Activated CD8-positive, alpha-beta memory T cell treated with anti-CD3 and anti-CD28 coated beads, Interleukin-2, amount 10 ng/mL, durations not matched to agents 7 days and 5 days (primary cell): ENCODE measurements around the gene UAP1L1. TPM values are rescaled to one million over a fixed set of nuclear protein-coding genes. Genes with fewer than 3 reads are reported as not detected.
A peak's percentile ranks its signal among the peaks of the same experiment; 100 is the strongest.

Experiments
- ATAC-seq: fragments of 150-1000 bp; cut with Tn5 transposase; one replicate; pipeline ENCODE4 v1.10.0; 2021; ENCODE audit warnings: moderate library complexity
- CTCF ChIA-PET: fragments of 350-600 bp; sonication (Branson Sonifier 250); formaldehyde crosslinking; loops from one replicate; lab custom pipeline; 2021; ENCODE audit warnings: antibody characterized with exemption; lab: Charles Lee
- DNase-seq: peaks from one replicate; pipeline ENCODE4 v3.0.0-alpha.2; 2020
- H3K27ac Mint-ChIP-seq: one replicate; pipeline ENCODE4 v1.8.0; 2021; ENCODE audit warnings: mild to moderate bottlenecking, mixed read lengths
- H3K27me3 Mint-ChIP-seq: one replicate; pipeline ENCODE4 v1.8.0; 2021; ENCODE audit warnings: mixed read lengths
- H3K36me3 Mint-ChIP-seq: one replicate; pipeline ENCODE4 v1.8.0; 2021; ENCODE audit warnings: mild to moderate bottlenecking, mixed read lengths
- H3K4me1 Mint-ChIP-seq: one replicate; pipeline ENCODE4 v1.8.0; 2021; ENCODE audit warnings: mixed read lengths
- H3K4me3 Mint-ChIP-seq: one replicate; pipeline ENCODE4 v1.8.0; 2021; ENCODE audit warnings: mild to moderate bottlenecking, moderate library complexity, mixed read lengths
- H3K9me3 Mint-ChIP-seq: one replicate; pipeline ENCODE4 v1.8.0; 2022; ENCODE audit warnings: low read depth, mixed read lengths
- total RNA-seq, 2 experiments: library from RNA; stranded (reverse); gene quantifications; one replicate each; pipeline ENCODE4 v1.2.3, GENCODE V29; 2021

UAP1L1 gene
- total RNA-seq, 2 experiments from 2014 or later, result 32.6 to 35.3 TPM

GRCh38 chr9:137075275-137075775 lies 2.0 kb upstream of the UAP1L1 start:
- H3K27ac Mint-ChIP-seq, result no peak overlapping the region
- DNase-seq (no peak), ATAC-seq (no peak)
- no peaks in the 10 kb centered on the region for H3K27me3 Mint-ChIP-seq
- no peak overlapping the region for H3K4me3 Mint-ChIP-seq
- H3K9me3 Mint-ChIP-seq, result no peaks in the 10 kb centered on the region
- H3K36me3 Mint-ChIP-seq, result peaks cover 6% of the 10 kb centered on the region
- CTCF ChIA-PET, result interaction anchor here (0.8 to 1.4 kb wide), 3 partner anchors 11 to 165 kb away, joined by 3 to 6 read pairs (median 5); partner anchors contain the start of gene NPDC1
- H3K4me1 Mint-ChIP-seq, result peaks cover 29% of the 10 kb centered on the region

- CTCF ChIA-PET, result interaction anchor here (0.8 to 2.3 kb wide), 9 partner anchors 9 to 151 kb away, joined by 3 to 29 read pairs (median 6); partner anchors contain the start of genes MAN1B1, NPDC1 and RNF224
- H3K27me3 Mint-ChIP-seq, result no peaks in the 10 kb centered on the region
- peak overlapping the region; percentile 52 for H3K27ac Mint-ChIP-seq
- ATAC-seq (no peak), DNase-seq (no peak)
- H3K4me3 Mint-ChIP-seq, result peak overlapping the region; percentile 62
- H3K36me3 Mint-ChIP-seq, result peaks cover 7% of the 10 kb centered on the region
- peaks cover 21% of the 10 kb centered on the region for H3K4me1 Mint-ChIP-seq
- H3K9me3 Mint-ChIP-seq, result no peaks in the 10 kb centered on the region
Observed at GRCh38 chr9:137076636-137077009, 694 bp upstream of the UAP1L1 start.

DNA sequence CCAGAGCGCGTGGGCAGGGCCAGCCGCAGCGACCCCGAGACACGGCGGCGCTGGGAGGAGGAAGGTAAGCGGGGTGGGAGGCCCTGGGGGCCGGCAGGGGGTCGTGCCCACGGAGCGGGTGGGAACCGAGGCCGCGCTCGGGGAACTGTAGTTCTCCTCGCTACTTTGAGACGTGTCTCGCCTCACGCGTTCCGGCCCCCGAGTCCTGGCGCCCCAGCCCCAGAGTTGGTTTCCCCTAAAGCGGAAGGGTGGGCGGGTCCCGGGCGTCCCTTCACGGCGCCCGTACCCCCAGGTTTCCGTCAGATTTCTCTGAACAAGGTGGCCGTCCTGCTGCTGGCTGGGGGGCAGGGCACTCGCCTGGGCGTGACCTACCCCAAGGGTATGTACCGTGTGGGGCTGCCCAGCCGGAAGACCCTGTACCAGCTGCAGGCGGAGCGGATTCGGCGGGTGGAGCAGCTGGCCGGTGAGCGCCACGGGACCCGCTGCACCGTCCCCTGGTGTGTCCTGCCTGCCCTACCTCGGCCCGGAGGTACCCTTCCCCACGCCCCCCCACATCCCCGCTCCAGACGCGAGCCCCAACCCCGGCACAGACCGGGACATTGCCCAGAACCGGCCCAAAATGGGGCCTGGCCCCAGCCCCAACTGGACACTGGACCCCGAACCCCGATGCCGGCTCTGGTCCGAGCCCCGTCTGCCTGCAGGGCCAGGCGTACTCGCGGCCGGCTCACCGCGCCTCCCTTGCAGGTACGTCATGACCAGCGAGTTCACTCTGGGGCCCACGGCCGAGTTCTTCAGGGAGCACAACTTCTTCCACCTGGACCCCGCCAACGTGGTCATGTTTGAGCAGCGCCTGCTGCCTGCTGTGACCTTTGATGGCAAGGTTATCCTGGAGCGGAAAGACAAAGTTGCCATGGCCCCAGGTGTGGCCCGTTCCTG lies 709 bp downstream of the UAP1L1 start:
- Mint-ChIP-seq H3K4me1 (peaks cover 18% of the 10 kb centered on the region), H3K4me3 (peak overlapping the region; percentile 73), H3K27ac (peak overlapping the region; percentile 46), H3K9me3 (no peaks in the 10 kb centered on the region), H3K36me3 (peaks cover 7% of the 10 kb centered on the region), H3K27me3 (no peaks in the 10 kb centered on the region)
- DNase-seq (peak; percentile 83), ATAC-seq (peak; percentile 54)
- CTCF ChIA-PET, result interaction anchor here (1.4 to 2.5 kb wide), 5 partner anchors 11 to 159 kb away, joined by 6 to 29 read pairs (median 8); partner anchors contain the start of gene NPDC1

DNA sequence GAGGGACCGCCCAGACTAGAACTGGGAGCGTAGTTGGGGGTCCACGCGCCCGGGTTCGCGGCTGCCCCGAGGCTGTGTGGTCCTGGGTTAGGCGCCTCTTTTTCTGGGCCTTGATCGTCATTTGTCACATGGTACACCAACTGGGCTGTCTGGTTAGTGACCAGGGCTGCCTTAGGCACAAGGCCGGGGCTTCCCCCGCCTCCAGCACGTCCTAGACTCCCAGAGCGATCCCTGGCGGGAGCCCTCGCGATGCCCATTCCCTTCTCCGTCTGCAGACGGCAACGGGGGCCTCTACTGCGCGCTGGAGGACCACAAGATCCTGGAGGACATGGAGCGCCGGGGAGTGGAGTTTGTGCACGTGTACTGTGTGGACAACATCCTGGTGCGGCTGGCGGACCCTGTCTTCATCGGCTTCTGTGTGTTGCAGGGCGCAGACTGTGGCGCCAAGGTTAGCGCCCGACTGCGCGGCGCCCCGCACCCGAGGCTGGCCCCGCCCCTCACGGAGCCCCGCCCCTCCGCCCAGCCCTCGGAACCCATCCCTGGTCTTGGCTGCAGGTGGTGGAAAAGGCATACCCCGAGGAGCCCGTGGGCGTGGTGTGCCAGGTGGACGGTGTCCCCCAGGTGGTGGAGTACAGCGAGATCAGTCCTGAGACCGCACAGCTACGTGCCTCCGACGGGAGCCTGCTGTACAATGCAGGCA lies 1.5 kb downstream of the UAP1L1 start:
- H3K36me3 Mint-ChIP-seq, result peaks cover 7% of the 10 kb centered on the region
- peak overlapping the region; percentile 73 for H3K4me3 Mint-ChIP-seq
- no peaks in the 10 kb centered on the region for H3K9me3 Mint-ChIP-seq
- CTCF ChIA-PET, result interaction anchor here (0.7 to 2.5 kb wide), 2 partner anchors 11 to 158 kb away, joined by 3 to 9 read pairs; no protein-coding TSS in a partner anchor
- H3K27ac Mint-ChIP-seq, result no peak overlapping the region
- no peak for DNase-seq
- no peak for ATAC-seq
- H3K27me3 Mint-ChIP-seq, result no peaks in the 10 kb centered on the region
- H3K4me1 Mint-ChIP-seq, result peaks cover 20% of the 10 kb centered on the region

DNA sequence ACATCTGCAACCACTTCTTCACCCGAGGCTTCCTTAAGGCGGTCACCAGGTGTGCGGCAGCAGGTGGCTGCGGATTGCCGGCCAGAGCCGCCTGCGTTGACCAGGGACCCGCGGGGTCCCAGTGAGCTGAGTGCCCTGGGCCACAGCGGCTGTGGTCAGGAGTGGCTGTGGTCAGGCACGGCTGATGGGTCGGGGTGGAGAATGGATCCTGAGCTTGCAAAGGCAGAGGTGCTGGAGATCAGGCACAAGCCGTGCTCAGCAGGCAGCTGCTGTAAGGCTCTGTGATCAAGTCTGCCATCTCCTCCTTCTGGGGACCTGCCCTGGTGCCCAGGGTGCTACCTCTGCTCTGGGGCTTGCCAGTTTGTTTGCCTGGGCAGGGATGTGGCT lies 2.1 kb downstream of the UAP1L1 start:
- no peaks in the 10 kb centered on the region for H3K27me3 Mint-ChIP-seq
- CTCF ChIA-PET, result interaction anchor here (0.7 to 2.5 kb wide), 2 partner anchors 11 to 157 kb away, joined by 3 to 9 read pairs; no protein-coding TSS in a partner anchor
- ATAC-seq (no peak), DNase-seq (no peak)
- H3K4me1 Mint-ChIP-seq, result peaks cover 22% of the 10 kb centered on the region
- peaks cover 7% of the 10 kb centered on the region for H3K36me3 Mint-ChIP-seq
- no peak overlapping the region for H3K27ac Mint-ChIP-seq
- no peak overlapping the region for H3K4me3 Mint-ChIP-seq
- H3K9me3 Mint-ChIP-seq, result no peaks in the 10 kb centered on the region

GRCh38 chr9:137080260-137081122 lies 3.2 kb downstream of the UAP1L1 start:
- Mint-ChIP-seq H3K27me3 (no peaks in the 10 kb centered on the region), H3K36me3 (peaks cover 7% of the 10 kb centered on the region), H3K9me3 (no peaks in the 10 kb centered on the region), H3K27ac (no peak overlapping the region), H3K4me3 (no peak overlapping the region), H3K4me1 (peaks cover 30% of the 10 kb centered on the region)
- CTCF ChIA-PET, result no interaction called here
- no peak for ATAC-seq
- no peak for DNase-seq

DNA sequence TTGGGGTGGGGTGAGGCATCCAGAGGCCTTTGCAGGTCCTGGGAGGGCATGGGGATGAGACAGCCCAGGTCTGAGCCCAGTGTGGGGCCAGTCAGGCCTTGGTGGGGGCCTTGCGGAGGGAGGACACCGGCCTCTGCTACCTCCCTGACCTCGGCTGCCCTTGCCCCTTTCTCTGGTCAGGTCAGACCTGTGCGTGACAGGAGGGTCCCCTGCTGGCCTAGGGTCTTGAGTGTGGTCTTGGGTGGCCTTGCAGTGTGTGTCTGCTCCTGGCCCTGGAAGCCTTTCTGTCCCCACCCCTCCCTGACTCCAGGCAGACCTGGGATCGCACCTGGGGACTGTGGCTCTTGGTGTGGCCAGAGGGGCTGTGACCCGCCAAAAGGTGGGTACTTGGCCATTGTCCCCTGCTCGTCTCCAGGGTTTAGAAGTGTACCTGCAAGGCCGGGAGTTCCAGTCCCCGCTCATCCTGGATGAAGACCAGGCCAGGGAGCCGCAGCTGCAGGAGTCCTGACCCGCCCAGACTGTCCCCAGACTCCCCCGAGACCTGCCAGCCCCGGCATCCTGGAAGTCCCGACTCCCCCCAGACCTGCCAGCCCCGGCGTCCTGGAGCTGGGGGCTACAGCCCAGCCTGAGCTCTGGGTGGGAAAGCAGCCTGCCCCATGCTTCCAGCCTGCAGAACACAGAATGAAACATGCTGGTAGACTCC lies 5.1 kb downstream of the UAP1L1 start:
- Mint-ChIP-seq H3K27me3 (no peaks in the 10 kb centered on the region), H3K36me3 (peaks cover 7% of the 10 kb centered on the region), H3K4me1 (peaks cover 33% of the 10 kb centered on the region), H3K27ac (no peak overlapping the region), H3K4me3 (no peak overlapping the region), H3K9me3 (no peaks in the 10 kb centered on the region)
- no peak for ATAC-seq
- no peak for DNase-seq
- CTCF ChIA-PET, result interaction anchor here (10.6 kb wide), 1 partner anchor 14 kb away, joined by 138 read pairs; the partner anchor contains the start of gene SAPCD2

GRCh38 chr9:137082925-137083290 lies 5.6 kb downstream of the UAP1L1 start:
- H3K27me3 Mint-ChIP-seq, result no peaks in the 10 kb centered on the region
- H3K36me3 Mint-ChIP-seq, result peaks cover 7% of the 10 kb centered on the region
- peaks cover 38% of the 10 kb centered on the region for H3K4me1 Mint-ChIP-seq
- no peak for ATAC-seq
- no peak overlapping the region for H3K4me3 Mint-ChIP-seq
- no peaks in the 10 kb centered on the region for H3K9me3 Mint-ChIP-seq
- DNase-seq, result no peak
- H3K27ac Mint-ChIP-seq, result no peak overlapping the region
- CTCF ChIA-PET, result interaction anchor here (10.6 kb wide), 1 partner anchor 14 kb away, joined by 138 read pairs; the partner anchor contains the start of gene SAPCD2

GRCh38 chr9:137083394-137084004 lies 6.2 kb downstream of the UAP1L1 start:
- H3K4me1 Mint-ChIP-seq, result peaks cover 42% of the 10 kb centered on the region
- peak overlapping the region; percentile 15 for H3K27ac Mint-ChIP-seq
- H3K4me3 Mint-ChIP-seq, result no peak overlapping the region
- H3K27me3 Mint-ChIP-seq, result no peaks in the 10 kb centered on the region
- ATAC-seq (no peak), DNase-seq (no peak)
- CTCF ChIA-PET, result interaction anchor here (10.6 kb wide), 1 partner anchor 15 kb away, joined by 138 read pairs; the partner anchor contains the start of gene SAPCD2
- no peaks in the 10 kb centered on the region for H3K9me3 Mint-ChIP-seq
- peaks cover 7% of the 10 kb centered on the region for H3K36me3 Mint-ChIP-seq

- Mint-ChIP-seq H3K4me3 (no peak overlapping the region), H3K27me3 (no peaks in the 10 kb centered on the region), H3K27ac (peak overlapping the region; percentile 43), H3K4me1 (peaks cover 47% of the 10 kb centered on the region), H3K9me3 (no peaks in the 10 kb centered on the region), H3K36me3 (peaks cover 6% of the 10 kb centered on the region)
- CTCF ChIA-PET, result interaction anchor here (0.7 to 10.6 kb wide), 4 partner anchors 11 to 466 kb away, joined by 3 to 138 read pairs (median 30); partner anchors contain the start of gene SAPCD2
- ATAC-seq (no peak), DNase-seq (no peak)
Observed at GRCh38 chr9:137084526-137084925, 7.2 kb downstream of the UAP1L1 start.

DNA sequence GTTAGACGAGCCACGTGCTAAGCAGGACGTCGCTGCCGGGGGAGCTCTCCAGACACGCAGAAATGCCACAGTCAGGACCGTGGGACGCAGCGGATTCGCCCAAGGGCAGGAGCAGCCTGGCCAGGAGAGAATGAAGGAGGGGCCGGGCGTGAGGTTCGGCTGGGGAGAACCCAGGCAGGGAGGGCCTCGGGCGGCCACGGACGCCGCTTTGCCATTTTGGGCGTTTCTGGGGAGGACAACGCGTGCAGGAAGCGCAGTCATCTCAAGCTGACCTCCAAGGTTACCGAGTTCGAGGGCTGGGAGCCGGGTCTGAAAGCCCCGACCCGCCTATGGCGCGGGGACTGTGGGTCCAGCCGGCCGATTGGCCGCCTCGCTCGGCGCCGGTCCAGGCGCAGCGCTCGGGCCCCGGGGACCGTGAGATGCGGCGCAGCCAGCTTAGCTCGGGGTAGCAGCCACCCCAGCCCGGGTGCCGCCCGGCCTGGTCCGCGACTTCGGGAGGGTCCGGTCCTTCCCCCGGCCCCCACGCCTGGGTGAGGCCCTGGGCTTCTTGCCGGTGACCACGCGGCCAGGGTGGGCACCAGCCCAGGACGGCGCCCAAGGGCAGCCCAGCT lies 8.7 kb downstream of the UAP1L1 start:
- Mint-ChIP-seq H3K27me3 (no peaks in the 10 kb centered on the region), H3K27ac (peak overlapping the region; percentile 90), H3K4me3 (peak overlapping the region; percentile 82), H3K4me1 (peaks cover 43% of the 10 kb centered on the region), H3K36me3 (peaks cover 5% of the 10 kb centered on the region), H3K9me3 (no peaks in the 10 kb centered on the region)
- DNase-seq, result peak; percentile 71
- CTCF ChIA-PET, result interaction anchor here (1.1 to 10.6 kb wide), 18 partner anchors 9 to 359 kb away, joined by 3 to 138 read pairs (median 6); partner anchors contain the start of genes ABCA2, NPDC1, RNF224 and SAPCD2
- ATAC-seq, result peak; percentile 7
